ENCODE results near the gene PNPLA3.

The PNPLA3 gene

GRCh38 chr22:43983808-43984207, 60.2 kb downstream of the PNPLA3 start:
- no peak overlapping the region for H3K27ac ChIP-seq
- H3K4me3 ChIP-seq = no peak overlapping the region

DNA sequence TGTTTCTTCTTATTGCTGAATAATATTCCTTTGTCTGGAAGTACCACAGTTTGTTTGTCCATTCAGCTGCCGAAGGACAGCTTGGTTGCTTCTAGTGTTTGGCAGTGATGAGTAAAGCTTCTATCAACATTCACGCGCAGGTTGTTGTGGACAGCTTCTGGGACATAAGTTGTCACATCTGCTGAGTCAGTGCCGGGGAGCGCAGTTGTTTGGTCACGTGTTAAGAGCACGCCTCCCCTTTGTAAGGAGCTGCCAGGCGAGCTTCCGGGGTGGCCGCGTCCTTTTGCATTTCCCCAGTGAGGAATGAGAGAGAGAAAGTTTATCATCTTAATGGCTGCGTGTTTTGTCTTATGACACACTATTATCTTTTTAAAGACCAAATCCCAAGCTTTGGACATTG, 61.9 kb downstream of the PNPLA3 start:
- Histone ChIP-seq H3K4me3 (no peak overlapping the region), H3K27ac (no peak overlapping the region)

DNA sequence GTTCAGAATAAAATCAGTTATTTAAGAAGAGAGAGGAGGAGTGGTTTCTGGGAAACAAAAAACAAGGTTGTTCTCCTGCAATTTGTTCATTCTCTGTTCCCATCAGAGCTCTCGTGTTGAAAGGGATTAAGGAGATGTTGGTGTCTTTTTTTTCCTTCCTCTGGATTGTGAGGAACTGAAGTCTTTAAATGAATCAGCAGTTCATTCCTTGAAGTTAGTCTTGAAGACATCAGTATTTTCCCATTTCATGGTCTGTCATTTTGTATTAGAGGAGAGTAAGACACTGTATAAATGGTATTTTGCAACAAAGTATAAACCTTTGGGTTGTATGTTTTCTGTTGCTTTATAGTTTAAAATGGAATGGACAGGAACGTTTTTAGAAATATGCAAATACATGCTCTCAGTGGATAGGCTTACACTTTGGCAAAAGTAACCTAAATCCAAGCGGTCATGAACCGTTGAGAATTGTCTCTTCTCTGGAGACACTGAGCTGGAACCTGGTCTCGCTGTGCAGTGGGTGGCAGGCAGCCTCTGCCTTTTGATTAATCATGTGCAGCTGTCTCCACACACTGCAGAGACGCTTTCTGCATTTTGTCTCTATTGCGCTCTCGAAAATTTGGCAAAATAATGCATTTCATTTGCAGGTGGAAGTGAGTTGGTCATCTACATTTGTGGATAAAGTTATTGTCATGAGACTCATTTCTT, 64.7 kb downstream of the PNPLA3 start:
- no peak overlapping the region for H3K4me3 ChIP-seq
- H3K27ac ChIP-seq = no peak overlapping the region

DNA sequence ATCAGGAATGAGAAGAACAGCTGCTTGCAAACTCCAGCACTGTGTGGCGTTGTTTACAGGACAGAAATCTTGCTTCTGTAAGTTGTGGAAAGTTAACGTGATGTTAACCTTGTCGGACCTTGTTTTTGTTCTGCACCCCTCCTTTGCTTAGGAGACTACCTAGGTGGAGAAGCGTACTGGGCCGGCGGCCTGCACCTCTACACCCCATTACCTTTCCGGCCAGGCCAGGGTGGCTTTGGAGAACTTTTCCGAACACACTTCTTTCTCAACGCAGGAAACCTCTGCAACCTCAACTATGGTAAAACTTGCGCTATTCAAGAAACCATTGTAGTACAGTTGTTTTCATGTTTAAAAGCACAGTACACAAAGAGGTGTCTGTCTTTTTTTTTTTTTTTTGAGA, 65.4 kb downstream of the PNPLA3 start:
- H3K4me3 ChIP-seq = no peak overlapping the region
- H3K27ac ChIP-seq = no peak overlapping the region

- no peak overlapping the region for H3K4me3 ChIP-seq
- no peak overlapping the region for H3K27ac ChIP-seq
These were observed 66.4 kb downstream of the PNPLA3 start for GRCh38 chr22:43990044-43990443.

DNA sequence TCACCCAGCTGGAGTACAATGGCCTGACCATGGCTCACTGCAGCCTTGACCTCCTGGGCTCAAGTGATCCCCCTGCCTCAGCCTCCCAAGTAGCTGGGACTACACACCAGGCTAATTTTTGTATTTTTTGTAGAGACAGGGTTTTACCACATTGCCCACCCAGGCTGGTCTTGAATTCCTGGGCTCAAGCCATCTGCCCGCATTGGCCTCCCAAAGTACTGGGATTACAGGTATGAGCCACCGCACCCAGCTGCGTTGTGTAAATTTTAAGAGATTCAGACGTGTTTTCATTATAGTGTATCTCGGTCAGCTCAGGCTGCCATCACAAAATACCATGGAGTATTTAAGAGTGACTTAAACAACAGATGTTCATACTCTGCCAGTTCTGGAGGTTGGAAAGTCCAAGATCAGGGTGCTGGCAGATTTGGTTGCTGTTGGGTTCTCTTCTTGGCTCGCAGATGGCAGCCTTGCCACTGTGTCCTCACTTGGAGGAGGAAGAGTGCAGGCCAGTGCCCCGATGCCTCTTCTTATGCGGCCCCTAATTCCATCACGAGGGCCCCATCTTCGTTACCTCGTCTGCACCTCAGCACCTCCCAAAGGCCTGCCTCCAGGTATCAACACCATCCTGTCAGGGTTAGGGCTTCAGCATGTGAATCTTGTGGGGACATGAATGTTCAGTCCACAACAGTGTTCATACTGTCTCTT, 67.9 kb downstream of the PNPLA3 start:
- Histone ChIP-seq H3K27ac (no peak overlapping the region), H3K4me3 (no peak overlapping the region)

DNA sequence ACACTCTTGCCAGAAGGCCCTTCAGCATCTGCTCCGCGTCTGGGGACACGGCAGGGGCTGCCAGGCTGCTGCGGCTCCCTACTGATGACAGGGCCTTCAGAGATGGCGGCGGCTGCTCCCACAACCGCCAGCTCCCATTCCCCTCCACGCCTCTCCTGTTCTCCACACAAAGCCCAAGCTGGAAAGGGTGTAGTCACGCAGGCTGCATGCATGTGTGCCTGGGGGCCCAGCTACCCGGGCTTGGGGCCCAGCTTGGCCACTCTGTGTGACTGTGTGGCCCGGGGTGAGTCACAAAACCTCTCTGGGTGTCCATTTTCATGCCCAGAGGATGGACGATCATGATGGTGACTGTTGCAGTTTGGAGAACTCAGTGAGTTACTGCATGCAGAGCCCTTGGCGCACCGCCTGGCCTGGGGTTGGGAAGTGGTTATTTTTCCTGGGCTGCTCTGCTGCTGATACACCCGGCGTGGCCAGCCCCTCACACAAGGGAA, 68.8 kb downstream of the PNPLA3 start:
- no peak overlapping the region for H3K27ac ChIP-seq

GRCh38 chr22:43993072-43993760, 69.6 kb downstream of the PNPLA3 start:
- no peak overlapping the region for H3K27ac ChIP-seq
- H3K4me3 ChIP-seq = no peak overlapping the region

More for the DNA sequence above, 68.8 kb downstream of the PNPLA3 start:
- no peak overlapping the region for H3K4me3 ChIP-seq

DNA sequence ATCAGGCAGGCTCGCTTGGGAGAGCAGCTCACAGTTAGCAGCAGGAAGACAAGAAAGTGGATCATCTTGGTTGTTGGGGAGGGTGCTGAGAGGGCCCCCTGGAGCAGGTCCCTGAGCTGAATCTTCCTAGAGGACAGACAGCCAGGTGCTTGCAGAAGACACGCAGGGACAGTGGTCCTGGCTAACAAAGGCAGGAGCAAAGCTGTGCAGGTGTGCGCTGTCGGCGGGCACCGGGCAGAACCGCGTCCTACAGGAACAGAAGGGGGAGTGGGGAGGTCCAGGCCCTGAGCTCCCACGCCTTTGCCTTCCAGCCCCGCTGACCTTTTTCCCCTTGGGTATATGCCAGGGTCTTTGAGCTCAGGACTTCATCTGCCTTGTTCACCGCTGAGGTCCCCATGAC, 70.4 kb downstream of the PNPLA3 start:
- H3K27ac ChIP-seq = no peak overlapping the region
- no peak overlapping the region for H3K4me3 ChIP-seq

DNA sequence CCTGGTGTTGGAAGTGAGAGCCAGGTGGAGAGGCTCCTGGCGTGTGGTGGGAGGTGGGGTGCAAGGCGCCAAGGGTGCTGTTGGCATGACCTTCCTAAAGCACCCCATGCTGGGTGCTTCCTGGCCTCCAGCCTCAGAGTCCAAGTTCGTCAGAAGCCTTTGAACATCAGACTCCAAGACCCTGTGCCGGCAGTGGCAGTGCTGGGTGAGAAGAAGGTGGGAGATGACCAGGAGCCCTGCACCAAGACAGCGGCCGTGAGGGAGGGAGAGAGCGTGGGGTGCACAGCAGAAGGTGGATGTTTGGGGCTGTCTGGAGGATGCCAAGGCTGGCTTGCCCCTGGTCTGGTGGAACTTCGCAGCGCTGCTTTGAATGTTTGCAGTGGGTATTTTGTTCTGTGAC, 70.8 kb downstream of the PNPLA3 start:
- H3K4me3 ChIP-seq = no peak overlapping the region
- no peak overlapping the region for H3K27ac ChIP-seq

DNA sequence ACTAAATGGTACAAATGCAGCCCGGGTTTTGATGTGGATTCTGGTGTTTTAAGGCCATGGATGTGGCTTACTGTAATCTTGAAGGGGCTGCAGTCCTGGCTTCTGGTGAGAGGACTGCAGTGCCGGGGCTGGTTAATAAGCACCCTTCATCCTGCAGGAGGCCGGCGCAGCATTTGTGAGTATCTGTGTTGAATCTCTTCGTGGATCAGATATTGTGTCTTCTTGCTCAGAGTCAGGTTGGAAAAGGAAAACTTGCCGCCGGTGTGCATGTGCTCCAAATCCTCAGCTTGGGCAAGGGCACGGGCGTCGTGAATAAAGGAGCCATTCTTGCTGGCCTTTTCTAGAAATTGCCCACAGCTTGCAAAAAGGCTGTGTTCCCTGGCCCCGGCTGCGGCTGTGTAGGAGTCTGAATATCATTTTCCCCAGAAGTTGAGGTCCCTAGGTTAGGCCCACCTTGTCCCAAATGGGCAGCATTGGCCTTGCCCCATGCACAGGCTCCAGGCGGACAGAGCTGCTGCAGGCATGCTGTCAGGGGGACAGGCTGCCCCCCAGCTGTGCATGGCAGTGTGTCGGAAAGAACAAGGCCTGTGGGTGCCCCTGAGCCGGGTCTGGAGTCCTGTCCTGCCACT, 71.6 kb downstream of the PNPLA3 start:
- Histone ChIP-seq H3K27ac (peak overlapping the region in 11 of 21 experiments; percentile 52 to 88 (median 64)), H3K4me3 (peak overlapping the region in 1 of 7 experiments; percentile 18)

DNA sequence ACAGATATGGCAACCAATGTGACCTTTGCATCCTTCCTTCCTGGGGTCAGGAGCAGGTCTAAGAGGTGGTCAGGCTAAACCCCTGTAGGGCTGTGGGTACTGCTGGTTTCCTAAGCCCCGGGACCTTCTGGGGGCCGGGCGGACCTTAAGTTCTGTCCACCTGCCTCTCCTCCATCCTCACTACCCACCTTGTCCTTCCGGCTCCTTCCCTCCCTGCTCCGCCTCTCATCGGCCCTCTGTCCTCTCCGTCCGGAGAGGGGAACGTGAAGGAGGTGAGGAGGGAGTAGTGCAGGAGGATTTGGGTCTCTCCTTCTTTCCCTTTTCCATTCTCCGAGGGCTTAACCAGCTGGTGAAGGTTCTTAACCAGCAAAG, 72.2 kb downstream of the PNPLA3 start:
- H3K4me3 ChIP-seq = peak overlapping the region in 6 of 7 experiments; percentile 1 to 32 (median 18)
- peak overlapping the region in 15 of 21 experiments; percentile 11 to 88 (median 61) for H3K27ac ChIP-seq

DNA sequence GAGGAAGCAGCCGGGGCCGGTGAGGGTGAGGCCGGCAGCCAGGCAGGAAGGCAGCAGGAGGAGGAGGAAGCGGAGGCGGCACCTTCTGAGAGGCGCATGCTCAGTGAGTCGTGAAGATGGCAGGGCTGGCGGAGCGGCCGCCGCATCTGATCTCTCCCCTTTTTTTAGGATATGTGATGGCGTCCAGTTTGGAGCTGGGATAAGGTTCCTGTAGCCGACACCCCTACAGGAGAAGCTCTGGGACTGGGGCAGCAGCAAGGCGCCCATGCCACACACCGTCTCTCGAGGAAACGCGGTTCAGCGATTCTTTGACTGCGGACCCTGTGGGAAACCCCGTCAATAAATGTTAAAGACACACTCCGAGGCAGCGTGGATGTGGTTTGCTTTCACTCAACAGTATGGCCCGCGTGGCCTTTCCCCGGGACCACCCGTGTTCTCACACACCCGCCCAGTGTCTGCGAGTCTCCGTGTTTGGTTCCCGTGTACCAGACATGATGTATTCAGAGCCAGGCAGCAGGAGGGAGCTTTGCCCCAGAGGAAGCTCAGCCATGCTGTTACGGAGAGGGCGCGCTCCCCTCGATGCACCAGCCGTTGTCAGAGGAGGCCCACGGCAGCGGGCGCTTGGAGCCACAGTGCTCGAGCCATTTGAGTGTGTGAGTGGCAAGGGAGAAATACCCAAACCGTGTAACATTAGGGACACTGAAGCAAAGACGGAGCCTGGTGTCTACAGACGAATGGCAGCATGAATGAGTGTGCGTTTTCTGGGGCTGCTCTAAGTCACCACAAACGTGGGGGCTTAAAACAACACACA, 72.8 kb downstream of the PNPLA3 start:
- Histone ChIP-seq H3K4me3 (peak overlapping the region in 6 of 7 experiments; percentile 1 to 32 (median 18)), H3K27ac (peak overlapping the region in 13 of 21 experiments; percentile 11 to 88 (median 63))

DNA sequence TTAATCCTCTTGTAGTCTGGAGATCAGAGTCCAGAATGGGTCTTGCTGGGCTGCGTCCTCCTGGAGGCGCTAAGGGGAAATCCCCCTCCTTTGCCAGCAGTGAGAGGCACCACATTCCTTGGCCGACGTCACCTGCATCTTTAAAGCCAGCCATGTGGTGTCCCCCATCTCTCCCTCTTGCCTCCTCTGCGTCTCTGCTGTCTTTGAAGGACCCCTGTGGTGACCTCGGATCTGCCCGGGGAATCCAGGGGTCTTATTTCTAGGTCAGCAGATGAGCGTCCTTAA, 73.3 kb downstream of the PNPLA3 start:
- Histone ChIP-seq H3K27ac (no peak overlapping the region), H3K4me3 (no peak overlapping the region)
